Left lung (tissue), 10 donors: ENCODE measurements around the gene CCNL2. TPM values are rescaled to one million over a fixed set of nuclear protein-coding genes. Genes with fewer than 3 reads are reported as not detected.

Experiments used
- ATAC-seq: fragments of 200-7000 bp; cut with Tn5 transposase; one replicate; pipeline ENCODE4 v1.9.1; 2020; ENCODE audit warnings: moderate library complexity
- DNase-seq, 4 donors: peaks; one replicate each; pipeline ENCODE4 v3.0.0-alpha.2; 2013 to 2020
- H3K27ac ChIP-seq, 2 donors: fragments of 200-600 bp; sonication (generic) in 1 of 2; one replicate each; pipeline versions ENCODE4 v1.5.0 to v1.8.0; 2020 to 2021
- H3K27me3 ChIP-seq, 2 donors: fragments of 200-600 bp; sonication (generic) in 1 of 2; one replicate each; pipeline versions ENCODE4 v1.5.0 to v1.8.0; 2020 to 2021
- H3K36me3 ChIP-seq, 2 donors: fragments of 200-600 bp; sonication (generic) in 1 of 2; one replicate each; pipeline versions ENCODE4 v1.5.0 to v1.8.0; 2020 to 2021
- H3K4me1 ChIP-seq, 2 donors: fragments of 200-600 bp; one replicate each; pipeline ENCODE4 v1.8.0; 2021
- H3K4me3 ChIP-seq, 2 donors: fragments of 200-600 bp; sonication (generic) in 1 of 2; one replicate each; pipeline versions ENCODE4 v1.5.0 to v1.8.0; 2020 to 2021; ENCODE audit warnings: mild to moderate bottlenecking in 1 of 2
- H3K9me3 ChIP-seq, 2 donors: fragments of 200-600 bp; sonication (generic) in 1 of 2; one replicate each; pipeline versions ENCODE4 v1.5.0 to v1.8.0; 2020 to 2021
- intact Hi-C, 2 donors: fragments of 100-400 bp; cut with DNase I; formaldehyde crosslinking; loops; one replicate each; pipeline versions ENCODE4 v1.11.2 to v1.14.2; 2022
- polyA plus RNA-seq, 6 donors: library from polyadenylated mRNA; unstranded; fragments of 120-200 nt; gene quantifications; one replicate each; pipeline ENCODE4 v1.2.1, GENCODE V29; 2013; ENCODE audit not compliant: insufficient read length in 6 of 6
- total RNA-seq, 2 donors: library from RNA; stranded (reverse); fragmentation: NEBNext Ultra II Directional; extraction: Animal tissue kit (Norgen Biotek cat#: 25700); gene quantifications; one replicate each; pipeline ENCODE4 v1.2.1, GENCODE V29; 2021
- TF ChIP-seq, protein P1 (sequence below), 2 donors: fragments of 200-600 bp; sonication (generic) in 1 of 2; IDR thresholded peaks; one replicate each; pipeline versions ENCODE4 v1.5.0 to v1.8.0; 2021; ENCODE audit warnings: antibody characterized with exemption in 2 of 2
- donor health status: DM: no; HTN: yes; CAD: no.
- donor health status: DM: no; HTN: no; CAD: no.

The CCNL2 gene
- total and polyA plus RNA-seq, 8 donors: 142 to 405 (median 310) TPM

DNA sequence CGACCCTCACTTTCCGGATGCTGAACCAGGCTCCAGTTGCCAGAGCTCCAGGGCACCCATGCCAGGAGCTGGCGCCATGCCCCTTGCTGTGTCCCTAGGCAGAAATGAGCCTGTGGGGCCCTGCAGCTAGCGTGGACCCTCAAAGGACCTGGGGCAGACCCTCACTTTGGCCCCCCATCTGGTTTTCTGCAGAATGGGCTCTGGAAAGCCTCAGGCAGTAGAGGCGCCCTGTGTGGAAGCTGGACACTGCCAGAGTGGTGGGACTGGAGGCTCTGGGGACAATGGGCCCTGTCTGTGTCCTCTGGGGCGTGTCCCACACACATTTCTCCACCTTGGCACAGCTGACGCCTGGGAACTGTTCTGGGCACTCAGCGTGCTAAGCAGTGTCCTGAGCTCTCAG is 17.8 kb downstream of the CCNL2 start:
- Histone ChIP-seq H3K4me1 (peaks cover 0 to 3% of the 10 kb centered on the region in 2 donors), H3K27me3 (no peaks in the 10 kb centered on the region), H3K36me3 (peaks cover 0 to 36% of the 10 kb centered on the region in 2 donors), H3K27ac (no peak overlapping the region), H3K4me3 (no peak overlapping the region), H3K9me3 (no peaks in the 10 kb centered on the region)
- TF ChIP-seq, protein P1, sequence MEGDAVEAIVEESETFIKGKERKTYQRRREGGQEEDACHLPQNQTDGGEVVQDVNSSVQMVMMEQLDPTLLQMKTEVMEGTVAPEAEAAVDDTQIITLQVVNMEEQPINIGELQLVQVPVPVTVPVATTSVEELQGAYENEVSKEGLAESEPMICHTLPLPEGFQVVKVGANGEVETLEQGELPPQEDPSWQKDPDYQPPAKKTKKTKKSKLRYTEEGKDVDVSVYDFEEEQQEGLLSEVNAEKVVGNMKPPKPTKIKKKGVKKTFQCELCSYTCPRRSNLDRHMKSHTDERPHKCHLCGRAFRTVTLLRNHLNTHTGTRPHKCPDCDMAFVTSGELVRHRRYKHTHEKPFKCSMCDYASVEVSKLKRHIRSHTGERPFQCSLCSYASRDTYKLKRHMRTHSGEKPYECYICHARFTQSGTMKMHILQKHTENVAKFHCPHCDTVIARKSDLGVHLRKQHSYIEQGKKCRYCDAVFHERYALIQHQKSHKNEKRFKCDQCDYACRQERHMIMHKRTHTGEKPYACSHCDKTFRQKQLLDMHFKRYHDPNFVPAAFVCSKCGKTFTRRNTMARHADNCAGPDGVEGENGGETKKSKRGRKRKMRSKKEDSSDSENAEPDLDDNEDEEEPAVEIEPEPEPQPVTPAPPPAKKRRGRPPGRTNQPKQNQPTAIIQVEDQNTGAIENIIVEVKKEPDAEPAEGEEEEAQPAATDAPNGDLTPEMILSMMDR (IDR thresholded peaks at IDR 0.05): no peak
- no peak for DNase-seq
- ATAC-seq: no peak
- intact Hi-C loops: no loop called here

DNA sequence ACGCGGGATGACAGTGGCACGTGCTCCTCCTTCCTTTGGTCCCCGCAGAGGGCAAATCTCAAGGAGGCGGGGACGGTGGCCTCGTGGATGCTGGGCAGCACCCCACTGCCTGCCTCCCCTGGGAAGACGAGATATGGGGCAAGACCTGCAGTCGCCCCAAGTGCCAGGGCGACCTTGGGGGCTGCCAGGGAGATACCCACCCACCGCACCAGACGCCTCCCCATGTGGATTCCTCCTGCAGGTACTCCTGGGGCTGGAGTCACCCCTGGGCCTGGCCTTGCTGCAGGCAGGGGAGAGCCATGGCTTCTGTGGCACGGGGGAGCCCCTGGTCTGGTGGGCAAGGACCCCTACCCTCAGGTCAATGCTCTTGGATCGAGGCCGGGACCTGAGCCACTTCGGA is 18.3 kb downstream of the CCNL2 start:
- ATAC-seq (no peak), DNase-seq (no peak)
- peaks cover 0 to 7% of the 10 kb centered on the region in 2 donors for H3K4me1 ChIP-seq
- H3K36me3 ChIP-seq: peaks cover 0 to 32% of the 10 kb centered on the region in 2 donors
- no peak overlapping the region for H3K4me3 ChIP-seq
- intact Hi-C loops: no loop called here
- H3K27me3 ChIP-seq: no peaks in the 10 kb centered on the region
- TF ChIP-seq, protein P1 (IDR thresholded peaks at IDR 0.05): no peak
- H3K27ac ChIP-seq: no peak overlapping the region
- H3K9me3 ChIP-seq: no peaks in the 10 kb centered on the region

DNA sequence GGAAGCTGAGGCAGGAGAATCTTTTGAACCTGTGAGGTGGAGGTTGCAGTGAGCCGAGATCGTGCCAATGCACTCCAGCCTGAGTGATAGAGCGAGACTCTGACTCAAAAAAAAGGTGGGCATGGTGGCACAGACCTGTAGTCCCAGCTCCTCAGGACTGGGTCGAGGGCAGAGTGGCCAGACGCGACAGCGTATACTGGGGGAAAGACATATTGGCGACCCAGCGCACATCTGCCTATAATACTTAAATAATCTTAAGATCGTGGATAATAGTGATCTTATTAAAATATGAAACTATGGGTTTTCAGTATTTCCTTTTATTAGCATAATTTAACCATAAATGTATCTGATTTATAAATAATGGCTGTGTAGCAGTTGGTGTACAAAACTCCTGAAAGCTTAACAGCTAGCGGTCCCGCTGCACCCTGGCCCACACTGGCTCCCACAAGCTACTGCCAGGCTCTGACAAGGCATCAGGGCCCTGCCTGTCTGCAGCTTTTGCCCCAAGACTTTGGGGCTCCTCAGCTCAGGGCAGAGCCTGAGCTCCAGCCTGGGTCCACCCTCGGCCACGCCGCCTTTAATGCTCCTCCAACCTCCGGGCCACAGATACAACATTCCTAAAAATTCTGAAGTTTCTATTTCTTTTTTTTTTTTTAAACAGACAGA is 21.5 kb downstream of the CCNL2 start:
- H3K36me3 ChIP-seq: peaks cover 0 to 32% of the 10 kb centered on the region in 2 donors
- no peak overlapping the region for H3K4me3 ChIP-seq
- TF ChIP-seq, protein P1 (IDR thresholded peaks at IDR 0.05): no peak
- no peak overlapping the region for H3K27ac ChIP-seq
- ATAC-seq (no peak), DNase-seq (peak in 1 of 4 donors; percentile 59)
- peaks cover 11 to 26% of the 10 kb centered on the region in 2 donors for H3K4me1 ChIP-seq
- intact Hi-C loops: no loop called here
- H3K9me3 ChIP-seq: no peaks in the 10 kb centered on the region
- H3K27me3 ChIP-seq: no peaks in the 10 kb centered on the region

DNA sequence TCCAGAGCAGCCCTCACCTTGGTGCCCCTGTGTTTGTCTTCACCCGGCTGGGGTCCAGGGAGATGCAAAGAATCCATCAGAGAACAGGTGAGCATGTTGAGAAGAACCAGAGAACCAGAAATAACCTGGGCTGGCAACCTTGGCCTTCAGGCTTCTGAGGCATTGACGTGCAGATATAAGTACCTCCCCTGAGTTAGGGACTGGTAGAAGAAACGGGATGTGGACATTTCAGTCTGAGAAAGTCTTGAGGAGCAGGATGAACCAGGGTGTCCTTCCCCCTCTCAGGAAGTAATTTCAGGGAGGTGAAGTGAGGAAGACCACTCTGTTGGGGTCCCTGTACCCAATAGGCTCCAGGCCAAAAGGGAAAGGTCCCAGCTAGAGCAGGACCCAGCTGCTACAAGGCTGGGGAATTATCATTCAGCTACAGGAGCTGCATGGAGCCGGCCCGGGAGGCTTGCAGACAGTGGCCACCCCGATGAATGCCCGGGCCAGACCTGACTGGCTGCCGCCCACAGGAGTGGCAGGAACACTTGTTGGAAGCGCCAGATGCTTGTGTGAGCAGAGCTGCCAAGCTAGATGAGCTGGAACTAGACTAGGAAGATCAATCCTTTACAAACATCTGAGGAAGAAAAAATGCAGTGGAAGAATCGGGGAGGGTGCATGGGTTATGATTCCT is 22.4 kb downstream of the CCNL2 start:
- no peak overlapping the region for H3K27ac ChIP-seq
- DNase-seq (peak in 1 of 4 donors; percentile 44), ATAC-seq (no peak)
- H3K9me3 ChIP-seq: no peaks in the 10 kb centered on the region
- intact Hi-C loops: no loop called here
- H3K27me3 ChIP-seq: no peaks in the 10 kb centered on the region
- TF ChIP-seq, protein P1 (IDR thresholded peaks at IDR 0.05): no peak
- peak overlapping the region in 1 of 2 donors; percentile 80 for H3K4me3 ChIP-seq
- H3K36me3 ChIP-seq: peaks cover 0 to 29% of the 10 kb centered on the region in 2 donors
- H3K4me1 ChIP-seq: peaks cover 16 to 36% of the 10 kb centered on the region in 2 donors

DNA sequence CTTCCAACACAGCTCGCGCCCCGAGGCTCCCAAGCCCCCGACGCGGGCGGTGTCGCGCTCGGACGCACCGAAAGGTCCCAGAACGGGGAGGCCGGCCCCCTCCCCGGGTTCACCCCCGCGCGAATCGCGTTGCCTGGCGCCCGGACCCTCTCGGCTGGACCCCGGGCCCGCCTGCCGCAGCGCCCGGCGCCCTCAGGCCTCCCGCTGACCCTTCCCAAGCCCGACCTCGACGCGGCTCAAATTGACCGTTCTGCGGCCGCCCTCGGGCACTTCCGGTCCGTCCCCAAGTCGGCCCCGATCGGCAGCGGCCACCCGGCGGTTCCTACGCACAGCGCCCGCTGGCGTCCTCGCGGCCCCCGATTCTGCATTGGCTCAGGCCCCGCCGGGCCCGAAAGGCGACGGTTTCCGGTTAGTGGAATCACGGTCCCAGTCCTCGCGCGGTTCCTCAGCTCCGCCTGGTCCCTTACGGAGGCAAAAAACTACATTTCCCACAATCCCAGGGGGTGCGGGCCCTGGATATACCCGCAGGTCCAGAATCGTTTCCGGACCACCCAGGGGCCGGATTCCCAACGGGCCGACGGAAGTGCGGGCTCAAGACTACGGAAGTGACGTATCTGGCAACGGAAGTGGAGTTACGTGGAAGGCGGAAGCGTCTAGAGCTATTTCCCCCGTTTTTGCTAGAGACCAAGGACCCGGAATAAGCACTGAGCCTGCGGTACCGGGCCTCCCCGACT is 24.0 kb downstream of the CCNL2 start, which contains the start of gene AURKAIP1:
Gene AURKAIP1, minus strand, starts transcription at position 279 of the 734 bp plus-strand sequence. CDS start 451 bp downstream, outside the sequence.
- TF ChIP-seq, protein P1 (IDR thresholded peaks at IDR 0.05): no peak
- DNase-seq (peak; percentile 98 to 100 (median 99)), ATAC-seq (peak; percentile 95)
- Histone ChIP-seq H3K9me3 (no peaks in the 10 kb centered on the region), H3K4me1 (peaks cover 18 to 46% of the 10 kb centered on the region in 2 donors), H3K27me3 (no peaks in the 10 kb centered on the region), H3K36me3 (peaks cover 0 to 14% of the 10 kb centered on the region in 2 donors), H3K27ac (peak within 1 kb of the TSS; percentile 93 to 94), H3K4me3 (peak within 1 kb of the TSS; percentile 80 to 96)
- intact Hi-C loops: no loop called here
